Measurements from ENCODE around the gene RNU5B-1. TPM values are rescaled to one million over a fixed set of nuclear protein-coding genes. Genes with fewer than 3 reads are reported as not detected.

Gene RNU5B-1
- total and polyA plus RNA-seq, 9 of the 15 experiments (the other 6 are each of a cell fraction or from before 2014, with no cell fraction given): 14.2 TPM; not detected in 8

DNA sequence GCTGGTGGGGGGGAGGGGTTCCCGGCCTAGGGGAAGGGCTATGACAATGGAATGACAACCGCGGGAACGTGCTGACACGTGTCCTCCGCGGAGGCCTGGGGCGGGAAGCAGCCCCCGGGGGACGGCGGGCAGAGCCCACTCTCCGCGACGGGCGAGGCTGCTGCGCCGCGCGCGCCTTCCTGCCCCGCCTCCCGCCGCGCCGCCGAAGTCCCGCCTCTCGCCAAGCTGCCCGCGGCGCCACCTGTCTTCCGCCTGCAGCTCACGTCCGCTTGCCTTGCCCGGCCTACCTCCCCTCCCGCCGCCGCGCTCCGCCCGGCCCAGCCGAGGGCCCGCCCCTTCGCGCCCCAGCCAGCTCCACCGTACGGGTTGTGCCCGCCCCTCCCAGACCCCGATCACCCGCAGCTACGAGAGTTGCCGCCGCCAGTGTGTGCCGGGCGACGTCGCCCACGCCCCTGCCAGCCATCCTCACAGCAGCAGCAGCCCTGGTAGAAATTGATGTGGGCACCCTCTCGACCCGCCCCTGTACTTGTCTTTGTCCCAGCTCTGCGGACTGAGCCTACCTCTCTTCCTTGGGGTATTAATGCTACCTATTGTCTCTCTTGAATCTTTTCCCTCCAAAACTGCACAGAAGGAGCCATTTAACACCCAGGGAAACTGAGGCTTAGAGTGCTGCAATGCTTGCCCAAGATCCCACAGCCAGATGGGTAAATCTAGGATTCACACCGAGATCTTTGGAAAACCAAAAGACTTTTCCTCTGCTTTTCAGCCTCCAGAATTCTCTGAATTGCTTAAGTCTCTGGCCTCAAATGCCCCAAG is 17.6 kb upstream of the RNU5B-1 start, which contains the start of gene PARP16 (continued):
- TF ChIP-seq ZBTB9 (CRISPR knock-in tag; IDR thresholded peaks at IDR 0.05): 0 out of 2 replicates have a peak, but pooled peaks have one; percentile 55
- TF ChIP-seq RBBP5 (IDR thresholded peaks at IDR 0.05; ENCODE audit: borderline replicate concordance, insufficient read depth, low read length, poor library complexity, severe bottlenecking): peak; percentile 80
- 0 out of 2 replicates have a peak, but pooled peaks have one; percentile 1 for TF ChIP-seq BHLHE40 (IDR thresholded peaks at IDR 0.05; ENCODE audit: low read length)
- TF ChIP-seq, protein P1, sequence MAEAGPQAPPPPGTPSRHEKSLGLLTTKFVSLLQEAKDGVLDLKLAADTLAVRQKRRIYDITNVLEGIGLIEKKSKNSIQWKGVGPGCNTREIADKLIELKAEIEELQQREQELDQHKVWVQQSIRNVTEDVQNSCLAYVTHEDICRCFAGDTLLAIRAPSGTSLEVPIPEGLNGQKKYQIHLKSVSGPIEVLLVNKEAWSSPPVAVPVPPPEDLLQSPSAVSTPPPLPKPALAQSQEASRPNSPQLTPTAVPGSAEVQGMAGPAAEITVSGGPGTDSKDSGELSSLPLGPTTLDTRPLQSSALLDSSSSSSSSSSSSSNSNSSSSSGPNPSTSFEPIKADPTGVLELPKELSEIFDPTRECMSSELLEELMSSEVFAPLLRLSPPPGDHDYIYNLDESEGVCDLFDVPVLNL (CRISPR knock-in tag; IDR thresholded peaks at IDR 0.05; ENCODE audit: low read depth): no peak
- TF ChIP-seq KLF13 (tag; IDR thresholded peaks at IDR 0.05; ENCODE audit: borderline replicate concordance, low read depth): peak; percentile 20; the same call in 1 of the 2 replicates
- peak; percentile 51; the same call in 1 of the 2 replicates for TF ChIP-seq E2F3 (CRISPR knock-in tag; IDR thresholded peaks at IDR 0.05)
- TF ChIP-seq THAP7 (CRISPR knock-in tag; IDR thresholded peaks at IDR 0.05): 0 out of 2 replicates have a peak, but pooled peaks have one; percentile 31
- TF ChIP-seq ATF4 (CRISPR knock-in tag; IDR thresholded peaks at IDR 0.05): no peak
- no peak for TF ChIP-seq KLF6 (CRISPR knock-in tag; IDR thresholded peaks at IDR 0.05; ENCODE audit: borderline replicate concordance)
- TF ChIP-seq, protein P2, sequence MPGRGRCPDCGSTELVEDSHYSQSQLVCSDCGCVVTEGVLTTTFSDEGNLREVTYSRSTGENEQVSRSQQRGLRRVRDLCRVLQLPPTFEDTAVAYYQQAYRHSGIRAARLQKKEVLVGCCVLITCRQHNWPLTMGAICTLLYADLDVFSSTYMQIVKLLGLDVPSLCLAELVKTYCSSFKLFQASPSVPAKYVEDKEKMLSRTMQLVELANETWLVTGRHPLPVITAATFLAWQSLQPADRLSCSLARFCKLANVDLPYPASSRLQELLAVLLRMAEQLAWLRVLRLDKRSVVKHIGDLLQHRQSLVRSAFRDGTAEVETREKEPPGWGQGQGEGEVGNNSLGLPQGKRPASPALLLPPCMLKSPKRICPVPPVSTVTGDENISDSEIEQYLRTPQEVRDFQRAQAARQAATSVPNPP (IDR thresholded peaks at IDR 0.05; ENCODE audit: borderline replicate concordance, insufficient read depth, insufficient read length): no peak
- TF ChIP-seq HNRNPL (IDR thresholded peaks at IDR 0.05; ENCODE audit: low read depth, low read length): peak; percentile 96
- TF ChIP-seq JUND (IDR thresholded peaks at IDR 0.05; ENCODE audit: borderline replicate concordance, low read depth, low read length): 0 out of 2 replicates have a peak, but pooled peaks have one; percentile 46
- TF ChIP-seq JUND (tag; IDR thresholded peaks at IDR 0.05; ENCODE audit: borderline replicate concordance, low read depth, low read length): no peak; the same call in 2 of the 3 replicates
- TF ChIP-seq HMGN3 (IDR thresholded peaks at IDR 0.05; ENCODE audit: borderline replicate concordance, extremely low read depth, insufficient read length, low read depth, low read length): peak; percentile 88
- TF ChIP-seq CC2D1A (IDR thresholded peaks at IDR 0.05): no peak
- TF ChIP-seq ZNF518B (CRISPR knock-in tag; IDR thresholded peaks at IDR 0.05): no peak

Data from K562 (cell line).